ENCODE results near the gene SWAP70. TPM values are rescaled to one million over a fixed set of nuclear protein-coding genes. Genes with fewer than 3 reads are reported as not detected.

The SWAP70 gene
- total RNA-seq, 1 experiment from 2014 or later = 18.6 TPM

DNA sequence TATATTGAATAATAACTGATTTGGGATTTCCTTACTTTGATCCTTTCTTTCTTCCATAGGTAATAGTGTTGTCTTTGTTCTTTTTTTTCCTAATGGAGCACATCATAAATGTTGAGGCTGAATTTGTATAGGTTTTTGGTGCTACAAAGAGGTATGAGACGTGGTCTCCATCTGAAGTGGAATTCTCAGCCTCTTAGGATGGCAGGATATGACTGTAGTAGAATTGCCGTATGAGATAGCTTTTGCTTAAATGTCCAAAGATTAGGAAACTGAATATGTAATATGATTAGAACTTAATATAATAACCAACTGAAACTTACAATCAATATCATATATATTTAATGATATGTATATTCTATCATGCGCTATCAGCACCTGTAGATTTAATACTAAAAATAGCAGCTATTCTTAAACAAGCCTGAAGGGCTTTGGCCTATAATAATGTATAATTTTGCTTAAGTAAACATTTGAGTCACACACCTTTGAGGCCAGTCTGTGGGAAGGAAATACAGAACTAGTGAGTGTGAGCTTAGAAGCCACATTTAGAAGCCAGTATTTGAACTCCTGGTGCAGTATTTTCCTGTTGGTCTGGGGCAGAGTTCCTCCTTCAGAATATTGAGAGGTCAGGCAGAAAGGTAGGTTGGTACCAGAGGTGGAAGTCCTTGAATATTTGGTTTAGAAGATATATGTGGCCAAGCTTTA is 62.6 kb downstream of the SWAP70 start:
- Histone ChIP-seq H3K9me3 (ENCODE audit: insufficient read depth, low read depth) (no peaks in the 10 kb centered on the region), H3K36me3 (ENCODE audit: low read depth) (no peaks in the 10 kb centered on the region), H3K4me1 (replicated peaks; ENCODE audit: insufficient read depth) (peaks cover 14% of the 10 kb centered on the region; the same call in 1 of the 2 replicates), H3K4me3 (no peak overlapping the region), H3K9me2 (ENCODE audit: insufficient read depth) (no peaks in the 10 kb centered on the region), H3F3A (ENCODE audit: insufficient read depth, low read depth) (0 out of 2 replicates have a peak, but pooled peaks cover 3% of the 10 kb centered on the region), H3K4me2 (peak overlapping the region; percentile 12; the same call in 1 of the 2 replicates), H4K20me1 (ENCODE audit: insufficient read depth) (no peaks in the 10 kb centered on the region), H3K27ac (peak overlapping the region; percentile 35; the same call in 1 of the 2 replicates), H2AFZ (no peak overlapping the region), H3K79me2 (ENCODE audit: low read depth) (no peaks in the 10 kb centered on the region), H3K27me3 (ENCODE audit: insufficient read depth, low read depth) (no peaks in the 10 kb centered on the region)
- BruUV-seq (replicated peaks) = no TSS peak
- ChIA-PET POLR2A (ENCODE audit: unreplicated experiment) (interaction anchor here (0.6 to 1.1 kb wide), 4 partner anchors 25 to 969 kb away, joined by 3 to 8 read pairs (median 8); no protein-coding TSS in a partner anchor), CTCF (no interaction called here)
- DNase-seq = peak in 1 of 2 experiments; percentile 67
- TF ChIP-seq EZH2 (IDR thresholded peaks at IDR 0.05; ENCODE audit: low read depth) = no peak
- TF ChIP-seq, protein P1, sequence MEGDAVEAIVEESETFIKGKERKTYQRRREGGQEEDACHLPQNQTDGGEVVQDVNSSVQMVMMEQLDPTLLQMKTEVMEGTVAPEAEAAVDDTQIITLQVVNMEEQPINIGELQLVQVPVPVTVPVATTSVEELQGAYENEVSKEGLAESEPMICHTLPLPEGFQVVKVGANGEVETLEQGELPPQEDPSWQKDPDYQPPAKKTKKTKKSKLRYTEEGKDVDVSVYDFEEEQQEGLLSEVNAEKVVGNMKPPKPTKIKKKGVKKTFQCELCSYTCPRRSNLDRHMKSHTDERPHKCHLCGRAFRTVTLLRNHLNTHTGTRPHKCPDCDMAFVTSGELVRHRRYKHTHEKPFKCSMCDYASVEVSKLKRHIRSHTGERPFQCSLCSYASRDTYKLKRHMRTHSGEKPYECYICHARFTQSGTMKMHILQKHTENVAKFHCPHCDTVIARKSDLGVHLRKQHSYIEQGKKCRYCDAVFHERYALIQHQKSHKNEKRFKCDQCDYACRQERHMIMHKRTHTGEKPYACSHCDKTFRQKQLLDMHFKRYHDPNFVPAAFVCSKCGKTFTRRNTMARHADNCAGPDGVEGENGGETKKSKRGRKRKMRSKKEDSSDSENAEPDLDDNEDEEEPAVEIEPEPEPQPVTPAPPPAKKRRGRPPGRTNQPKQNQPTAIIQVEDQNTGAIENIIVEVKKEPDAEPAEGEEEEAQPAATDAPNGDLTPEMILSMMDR (conservative IDR thresholded peaks at IDR 0.05) = no peak
- intact Hi-C loops (cut with micrococcal nuclease; ENCODE audit: unreplicated experiment) = no loop called here

DNA sequence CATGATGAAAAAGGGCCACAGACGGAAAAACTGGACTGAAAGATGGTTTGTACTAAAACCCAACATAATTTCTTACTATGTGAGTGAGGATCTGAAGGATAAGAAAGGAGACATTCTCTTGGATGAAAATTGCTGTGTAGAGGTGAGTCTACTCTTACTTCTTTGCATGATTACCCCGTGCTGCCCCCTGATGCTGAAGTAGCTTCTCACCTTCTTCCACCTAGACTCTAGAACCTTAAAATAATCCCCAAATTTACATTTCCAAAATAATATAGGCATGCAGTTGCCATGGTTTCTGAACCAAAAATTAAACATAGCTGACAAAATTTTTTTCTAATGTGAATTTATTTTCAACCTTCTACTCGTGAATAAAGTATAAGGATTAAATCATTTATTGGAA is 64.2 kb downstream of the SWAP70 start:
- Histone ChIP-seq H2AFZ (no peak overlapping the region), H3K9me3 (ENCODE audit: insufficient read depth, low read depth) (no peaks in the 10 kb centered on the region), H3K79me2 (ENCODE audit: low read depth) (no peaks in the 10 kb centered on the region), H3K27ac (no peak overlapping the region), H3K27me3 (ENCODE audit: insufficient read depth, low read depth) (no peaks in the 10 kb centered on the region), H3K4me3 (no peak overlapping the region), H3K4me1 (replicated peaks; ENCODE audit: insufficient read depth) (peaks cover 14% of the 10 kb centered on the region; the same call in 1 of the 2 replicates), H3K4me2 (no peak overlapping the region), H3F3A (ENCODE audit: insufficient read depth, low read depth) (0 out of 2 replicates have a peak, but pooled peaks cover 3% of the 10 kb centered on the region), H3K36me3 (ENCODE audit: low read depth) (no peaks in the 10 kb centered on the region), H4K20me1 (ENCODE audit: insufficient read depth) (no peaks in the 10 kb centered on the region), H3K9me2 (ENCODE audit: insufficient read depth) (no peaks in the 10 kb centered on the region)
- ChIA-PET POLR2A (ENCODE audit: unreplicated experiment) (interaction anchor here (0.6 kb wide), 1 partner anchor 137 kb away, joined by 10 read pairs; no protein-coding TSS in a partner anchor), CTCF (no interaction called here)
- no TSS peak for BruUV-seq (replicated peaks)
- DNase-seq = no peak
- intact Hi-C loops (cut with micrococcal nuclease; ENCODE audit: unreplicated experiment) = no loop called here
- TF ChIP-seq, protein P1 (conservative IDR thresholded peaks at IDR 0.05) = no peak
- no peak for TF ChIP-seq EZH2 (IDR thresholded peaks at IDR 0.05; ENCODE audit: low read depth)

DNA sequence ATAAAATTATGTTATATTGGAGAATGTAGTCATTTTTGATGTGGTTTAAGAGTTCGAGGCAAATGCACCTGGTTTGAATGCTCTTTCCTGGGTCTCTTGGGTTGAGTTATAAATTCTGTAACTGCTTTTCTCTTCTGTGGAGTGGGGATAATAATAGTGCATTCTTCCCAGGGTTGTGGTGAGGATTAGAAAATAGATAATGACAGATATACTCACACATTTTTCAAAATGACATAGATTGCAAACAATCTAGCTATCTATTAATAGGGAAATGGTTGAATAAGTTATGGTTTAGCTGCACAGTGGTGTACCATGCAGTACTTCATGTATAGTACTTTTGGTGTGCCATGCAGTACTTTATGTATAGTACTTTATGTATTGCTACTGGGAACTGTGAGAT is 67.4 kb downstream of the SWAP70 start:
- TF ChIP-seq, protein P1 (conservative IDR thresholded peaks at IDR 0.05) = no peak
- no peak for TF ChIP-seq EZH2 (IDR thresholded peaks at IDR 0.05; ENCODE audit: low read depth)
- no peaks in the 10 kb centered on the region for H3K36me3 ChIP-seq (ENCODE audit: low read depth)
- no peak overlapping the region for H3K4me2 ChIP-seq
- H3K4me3 ChIP-seq = no peak overlapping the region
- no TSS peak for BruUV-seq (replicated peaks)
- no peak overlapping the region for H2AFZ ChIP-seq
- H3K27me3 ChIP-seq (ENCODE audit: insufficient read depth, low read depth) = no peaks in the 10 kb centered on the region
- no peak for DNase-seq
- H3K79me2 ChIP-seq (ENCODE audit: low read depth) = no peaks in the 10 kb centered on the region
- no peaks in the 10 kb centered on the region for H3K9me2 ChIP-seq (ENCODE audit: insufficient read depth)
- H3K27ac ChIP-seq = no peak overlapping the region
- H3K4me1 ChIP-seq (replicated peaks; ENCODE audit: insufficient read depth) = peaks cover 12% of the 10 kb centered on the region; the same call in 1 of the 2 replicates
- H3F3A ChIP-seq (ENCODE audit: insufficient read depth, low read depth) = 0 out of 2 replicates have a peak, but pooled peaks cover 1% of the 10 kb centered on the region
- no peaks in the 10 kb centered on the region for H4K20me1 ChIP-seq (ENCODE audit: insufficient read depth)
- POLR2A ChIA-PET (ENCODE audit: unreplicated experiment) = interaction anchor here (0.7 kb wide), 1 partner anchor 107 kb away, joined by 4 read pairs; no protein-coding TSS in a partner anchor
- intact Hi-C loops (cut with micrococcal nuclease; ENCODE audit: unreplicated experiment) = no loop called here
- CTCF ChIA-PET = no interaction called here
- no peaks in the 10 kb centered on the region for H3K9me3 ChIP-seq (ENCODE audit: insufficient read depth, low read depth)

Measured in PC-9 (cell line).